ENCODE measurements around the gene TMEM38A. TPM values are rescaled to one million over a fixed set of nuclear protein-coding genes. Genes with fewer than 3 reads are reported as not detected.

Gene TMEM38A
- total RNA-seq, 1 donor, result 2.2 TPM

DNA sequence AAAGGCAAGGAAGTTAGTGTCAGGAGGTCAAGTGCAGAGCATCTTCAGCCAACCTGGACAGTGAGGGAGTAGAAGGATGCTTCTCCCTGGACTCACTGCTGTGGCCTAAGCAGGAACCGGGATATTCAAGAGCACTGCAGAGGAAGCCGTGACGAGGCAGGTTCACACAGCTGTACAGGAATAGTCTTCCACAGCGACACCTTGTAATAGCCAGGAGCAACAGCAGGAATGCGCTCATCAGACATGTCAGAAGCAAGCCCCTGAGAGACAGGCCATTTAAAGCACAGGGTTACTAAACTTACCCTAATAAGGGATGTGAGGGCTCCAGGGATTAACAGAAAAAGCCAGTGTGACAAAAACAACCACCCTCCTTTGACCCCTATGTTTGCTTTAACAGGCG is 29.5 kb upstream of the TMEM38A start:
- H3K4me3 ChIP-seq (ENCODE audit: low read depth, low read length), result no peak overlapping the region
- TF ChIP-seq CTCF (IDR thresholded peaks at IDR 0.05; ENCODE audit: insufficient read depth, low read depth, low read length), result no peak
- no peak for DNase-seq (ENCODE audit: low read depth)

DNA sequence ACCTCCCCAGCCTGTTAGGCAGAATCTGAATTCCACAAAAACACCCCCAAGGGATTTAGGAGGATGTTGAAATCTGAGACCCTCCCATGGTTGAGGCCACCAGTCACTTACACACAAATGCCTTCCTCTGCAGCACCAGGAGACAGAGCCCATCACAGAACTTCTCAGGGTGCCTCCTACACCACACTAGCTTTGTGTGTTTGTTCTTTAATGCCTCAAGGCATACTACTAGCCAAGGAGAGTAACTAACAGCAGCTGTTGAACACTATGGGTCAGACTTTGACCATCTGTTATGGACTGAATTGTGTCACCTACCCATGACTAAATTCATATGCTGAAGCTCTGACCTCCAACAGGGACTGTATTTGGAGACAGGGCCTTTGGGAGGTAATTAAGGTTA is 23.4 kb upstream of the TMEM38A start:
- H3K4me3 ChIP-seq (ENCODE audit: low read depth, low read length), result no peak overlapping the region
- TF ChIP-seq CTCF (IDR thresholded peaks at IDR 0.05; ENCODE audit: insufficient read depth, low read depth, low read length), result no peak
- DNase-seq (ENCODE audit: low read depth), result no peak

- DNase-seq (ENCODE audit: low read depth), result no peak
- no peak overlapping the region for H3K4me3 ChIP-seq (ENCODE audit: low read depth, low read length)
- TF ChIP-seq CTCF (IDR thresholded peaks at IDR 0.05; ENCODE audit: insufficient read depth, low read depth, low read length), result no peak
Measured at GRCh38 chr19:16638666-16639065, 22.3 kb upstream of the TMEM38A start.

DNA sequence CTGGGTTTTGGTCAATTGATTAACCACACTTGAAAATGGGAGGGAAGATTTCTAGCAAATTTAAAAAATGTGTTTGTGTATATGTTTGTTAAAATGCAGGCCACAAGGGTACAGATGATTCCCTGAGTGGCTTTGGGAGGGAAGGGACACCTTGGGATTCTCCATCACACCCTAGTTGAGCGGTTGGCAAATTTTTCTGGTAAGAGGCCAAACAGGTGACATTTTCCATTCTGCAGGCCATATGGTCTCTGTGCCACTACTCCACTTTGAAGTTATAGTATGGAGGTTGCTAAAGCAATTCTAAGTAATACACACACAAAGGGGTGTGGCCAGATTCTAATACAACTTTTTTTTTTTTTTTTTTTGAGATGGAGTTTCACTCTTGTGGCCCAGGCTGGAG is 20.0 kb upstream of the TMEM38A start:
- no peak for TF ChIP-seq CTCF (IDR thresholded peaks at IDR 0.05; ENCODE audit: insufficient read depth, low read depth, low read length)
- H3K4me3 ChIP-seq (ENCODE audit: low read depth, low read length), result no peak overlapping the region
- no peak for DNase-seq (ENCODE audit: low read depth)

GRCh38 chr19:16641695-16642094 is 19.2 kb upstream of the TMEM38A start:
- DNase-seq (ENCODE audit: low read depth), result no peak
- no peak for TF ChIP-seq CTCF (IDR thresholded peaks at IDR 0.05; ENCODE audit: insufficient read depth, low read depth, low read length)
- no peak overlapping the region for H3K4me3 ChIP-seq (ENCODE audit: low read depth, low read length)

GRCh38 chr19:16645140-16645539 is 15.8 kb upstream of the TMEM38A start:
- no peak overlapping the region for H3K4me3 ChIP-seq (ENCODE audit: low read depth, low read length)
- no peak for TF ChIP-seq CTCF (IDR thresholded peaks at IDR 0.05; ENCODE audit: insufficient read depth, low read depth, low read length)
- DNase-seq (ENCODE audit: low read depth), result no peak

DNA sequence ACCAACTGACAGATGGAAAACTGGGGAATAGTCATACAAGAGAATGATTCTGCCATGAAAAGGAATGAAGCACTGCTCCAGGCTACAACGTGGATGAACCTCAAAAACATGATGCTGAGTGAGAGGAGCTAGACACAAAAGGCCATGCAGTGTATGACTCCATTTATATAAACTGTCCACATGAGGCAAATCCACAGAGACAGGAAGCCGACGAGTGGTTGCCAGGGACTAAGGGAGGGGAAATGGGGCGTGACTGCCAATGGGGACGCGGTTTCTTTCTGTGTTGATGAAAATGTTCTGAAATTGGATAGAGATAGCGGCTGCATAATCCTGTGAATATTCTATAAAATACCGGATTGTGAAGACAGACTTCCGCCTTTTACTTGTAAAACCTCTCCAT is 11.2 kb upstream of the TMEM38A start:
- no peak for DNase-seq (ENCODE audit: low read depth)
- H3K4me3 ChIP-seq (ENCODE audit: low read depth, low read length), result no peak overlapping the region
- no peak for TF ChIP-seq CTCF (IDR thresholded peaks at IDR 0.05; ENCODE audit: insufficient read depth, low read depth, low read length)
